Skeletal muscle satellite cell (primary cell): ENCODE data around the gene TPCN2.

Experiments
- H3K27me3 ChIP-seq: 2 replicates; pipeline ENCODE4 v1.7.0; 2013; ENCODE audit warnings: low read length; ENCODE audit not compliant: control insufficient read depth, insufficient read depth
- H3K36me3 ChIP-seq: 2 replicates; pipeline ENCODE4 v1.7.0; 2013; ENCODE audit warnings: mild to moderate bottlenecking, control low read depth, low read length; ENCODE audit not compliant: insufficient read depth
- H3K4me1 ChIP-seq: 2 replicates; pipeline ENCODE4 v1.7.0; 2013; ENCODE audit warnings: low read length; ENCODE audit not compliant: control insufficient read depth, insufficient read depth
- H3K4me2 ChIP-seq: 2 replicates; pipeline ENCODE4 v1.7.0; 2013; ENCODE audit warnings: mild to moderate bottlenecking, low read length
- H3K4me3 ChIP-seq: 2 replicates; pipeline ENCODE4 v1.7.0; 2013; ENCODE audit warnings: low read length
- H3K9ac ChIP-seq: 2 replicates; pipeline ENCODE4 v1.7.0; 2013; ENCODE audit warnings: mild to moderate bottlenecking, low read depth, low read length, moderate library complexity
- H3K9me3 ChIP-seq: replicated peaks from 2 replicates; pipeline ENCODE4 v1.7.0; 2013; ENCODE audit warnings: mild to moderate bottlenecking, control low read depth, low read length

The TPCN2 gene

DNA sequence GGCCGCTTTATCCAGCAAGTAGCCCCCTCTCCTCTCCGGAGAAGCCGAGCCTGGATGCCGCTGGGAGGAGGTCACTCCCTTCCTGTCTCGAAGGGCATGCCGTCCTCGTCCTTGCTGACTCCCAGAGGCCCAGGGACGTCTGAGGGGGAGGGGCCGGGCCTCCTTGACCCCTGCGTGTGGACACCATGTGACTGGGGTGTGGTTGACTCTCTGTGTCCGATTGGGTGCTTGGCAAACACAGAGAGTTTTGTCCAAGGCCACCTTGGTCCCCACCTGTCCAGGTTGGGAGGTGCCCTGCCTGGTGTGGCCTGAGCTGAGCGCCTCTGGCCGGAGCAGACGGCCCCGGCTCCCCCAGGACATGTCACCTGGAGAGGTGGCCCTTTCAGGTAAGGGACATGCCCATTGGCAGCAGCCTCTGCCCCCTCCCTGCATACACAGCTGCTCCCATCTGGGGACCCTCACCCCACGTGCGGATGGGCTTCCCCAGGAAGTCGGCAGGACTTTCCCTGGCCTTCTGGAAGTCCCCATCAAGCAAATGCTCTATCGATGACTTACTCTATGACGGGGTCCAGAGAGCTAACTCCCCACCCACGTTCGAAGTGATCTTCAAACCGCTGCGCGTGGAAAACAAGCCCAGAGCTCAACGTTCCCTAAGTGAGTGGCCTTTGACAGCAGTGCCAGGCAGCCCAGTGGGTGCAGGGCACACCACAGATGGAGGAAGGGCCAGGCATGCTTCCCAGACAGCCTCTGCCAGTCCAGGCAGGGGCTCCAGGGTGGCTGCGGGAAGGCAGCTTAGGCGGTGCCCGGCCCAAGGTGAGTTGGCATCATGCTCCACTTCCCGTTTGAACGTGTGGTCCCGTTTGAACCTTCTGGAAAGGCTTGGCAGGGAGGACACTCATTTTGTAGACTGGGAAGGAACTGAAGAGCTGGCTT lies 106.8 kb downstream of the TPCN2 start, which contains the start of gene SMIM38:
Gene SMIM38 (plus strand): TSS at position 634 of the 933 bp plus-strand sequence. CDS start 1,912 bp downstream, outside the sequence.
- Histone ChIP-seq H3K27me3 (no peaks in the 10 kb centered on the region), H3K36me3 (no peaks in the 10 kb centered on the region), H3K4me2 (peak within 1 kb of the TSS; percentile 62), H3K4me3 (no peak within 1 kb of the TSS), H3K4me1 (peaks cover 19% of the 10 kb centered on the region), H3K9ac (peak within 1 kb of the TSS; percentile 71), H3K9me3 (no peaks in the 10 kb centered on the region)

DNA sequence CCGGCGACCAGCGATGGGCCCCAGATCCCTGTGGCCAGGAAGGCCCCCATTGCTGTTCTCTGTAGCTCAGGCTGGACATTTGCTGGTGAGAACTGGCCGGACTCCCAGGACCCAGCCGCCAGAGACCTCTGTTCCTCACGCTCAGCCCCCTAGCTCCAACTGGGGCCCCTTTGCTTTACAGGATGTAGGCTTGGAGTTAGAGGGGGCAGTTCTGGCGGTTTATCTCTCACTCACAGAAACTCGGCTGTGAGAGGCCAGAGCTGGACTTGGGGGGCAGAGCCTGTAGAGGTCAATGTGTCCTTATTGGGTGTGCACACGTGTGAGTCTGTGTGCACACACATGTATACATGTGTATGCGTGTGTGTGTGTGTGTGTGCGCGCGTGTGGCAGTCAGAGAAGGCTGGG lies 107.5 kb downstream of the TPCN2 start:
- Histone ChIP-seq H3K4me3 (no peak overlapping the region), H3K4me2 (no peak overlapping the region), H3K9ac (peak overlapping the region; percentile 71), H3K4me1 (peaks cover 19% of the 10 kb centered on the region), H3K36me3 (no peaks in the 10 kb centered on the region), H3K27me3 (no peaks in the 10 kb centered on the region), H3K9me3 (no peaks in the 10 kb centered on the region)

DNA sequence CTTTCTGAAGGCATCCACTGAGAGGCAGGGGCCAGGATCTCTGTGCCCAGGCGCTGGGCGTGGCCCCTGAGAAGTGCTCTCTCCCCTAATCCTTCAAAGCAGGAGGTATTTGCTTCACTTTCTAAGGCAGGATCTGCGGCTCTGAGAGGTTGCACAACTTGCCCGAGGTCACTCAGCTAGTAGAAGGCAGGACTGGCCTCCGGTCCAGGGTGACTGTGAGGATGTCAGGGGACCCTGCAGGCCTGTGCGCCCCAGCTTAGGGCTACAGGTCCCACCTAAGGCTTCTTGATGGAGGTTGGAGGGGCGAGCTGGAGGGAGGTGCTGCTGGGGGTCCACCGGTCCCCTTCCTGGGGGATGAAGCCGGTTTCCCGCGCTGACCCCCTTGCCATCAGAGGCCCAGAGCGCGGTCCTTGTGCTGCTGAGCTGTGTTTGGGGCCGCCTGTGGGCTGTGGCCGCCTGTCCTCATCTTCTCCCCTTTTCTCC lies 108.0 kb downstream of the TPCN2 start:
- Histone ChIP-seq H3K36me3 (no peaks in the 10 kb centered on the region), H3K4me3 (no peak overlapping the region), H3K9ac (peak overlapping the region; percentile 71), H3K4me2 (peak overlapping the region; percentile 62), H3K9me3 (no peaks in the 10 kb centered on the region), H3K27me3 (no peaks in the 10 kb centered on the region), H3K4me1 (peaks cover 19% of the 10 kb centered on the region)

DNA sequence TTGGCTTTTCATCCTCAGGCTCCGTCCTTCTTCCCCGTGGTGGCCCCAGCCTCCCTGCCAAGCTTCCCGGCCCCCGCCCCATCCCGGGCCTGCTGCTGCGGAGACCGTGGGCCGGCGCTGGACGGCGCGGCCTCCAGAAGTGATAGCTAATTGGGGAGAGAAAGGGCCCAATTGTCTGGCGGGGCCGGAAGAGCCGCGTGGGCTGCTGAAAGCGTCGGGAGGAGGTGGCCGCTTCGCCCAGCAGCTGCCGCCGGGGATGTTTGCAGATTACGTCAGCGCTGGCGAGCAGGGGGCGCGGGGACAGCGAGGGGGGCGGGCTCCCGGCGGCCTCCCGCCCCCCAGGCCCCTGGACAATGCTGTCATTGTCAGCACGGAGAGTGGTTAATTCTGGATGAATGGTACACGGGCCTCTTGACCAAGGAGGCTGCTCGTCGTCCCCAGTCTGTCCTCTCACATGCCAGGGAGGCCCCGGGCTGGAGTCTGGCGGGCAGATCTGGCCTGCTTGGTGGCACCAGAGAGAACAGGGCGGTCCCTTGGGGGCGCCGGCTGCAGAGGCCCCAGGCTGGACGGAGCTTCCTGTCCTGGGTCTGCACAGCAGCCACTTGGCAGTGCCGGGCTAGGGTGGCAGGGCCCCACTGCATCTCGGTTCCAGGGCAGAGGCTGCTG lies 108.6 kb downstream of the TPCN2 start:
- H3K27me3 ChIP-seq: no peaks in the 10 kb centered on the region
- H3K4me2 ChIP-seq: peak overlapping the region; percentile 62
- H3K4me3 ChIP-seq: no peak overlapping the region
- H3K36me3 ChIP-seq: no peaks in the 10 kb centered on the region
- no peaks in the 10 kb centered on the region for H3K9me3 ChIP-seq
- peak overlapping the region; percentile 71 for H3K9ac ChIP-seq
- H3K4me1 ChIP-seq: peaks cover 19% of the 10 kb centered on the region

DNA sequence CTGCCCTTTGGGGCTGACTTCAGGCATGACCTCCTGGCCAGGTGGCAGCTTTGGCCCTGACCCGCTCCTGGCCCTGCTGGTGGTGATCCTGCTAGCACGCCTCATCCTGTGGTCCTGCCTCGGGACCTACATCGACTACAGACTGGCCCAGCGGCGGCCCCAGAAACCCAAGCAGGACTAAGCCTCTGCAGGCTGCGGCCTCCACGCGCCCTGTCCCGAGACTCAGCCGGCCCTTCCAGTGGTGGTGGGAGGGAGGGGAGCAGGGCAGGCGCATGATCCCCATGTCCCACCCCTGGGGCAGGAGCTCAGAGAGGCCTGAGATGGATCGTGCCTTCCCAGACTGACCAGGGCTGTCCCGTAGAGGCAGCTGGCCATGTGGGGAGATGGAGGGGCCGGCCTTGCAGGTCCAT lies 109.1 kb downstream of the TPCN2 start:
- Histone ChIP-seq H3K4me1 (peaks cover 19% of the 10 kb centered on the region), H3K9ac (peak overlapping the region; percentile 71), H3K27me3 (no peaks in the 10 kb centered on the region), H3K9me3 (no peaks in the 10 kb centered on the region), H3K4me2 (peak overlapping the region; percentile 62), H3K36me3 (no peaks in the 10 kb centered on the region), H3K4me3 (no peak overlapping the region)

DNA sequence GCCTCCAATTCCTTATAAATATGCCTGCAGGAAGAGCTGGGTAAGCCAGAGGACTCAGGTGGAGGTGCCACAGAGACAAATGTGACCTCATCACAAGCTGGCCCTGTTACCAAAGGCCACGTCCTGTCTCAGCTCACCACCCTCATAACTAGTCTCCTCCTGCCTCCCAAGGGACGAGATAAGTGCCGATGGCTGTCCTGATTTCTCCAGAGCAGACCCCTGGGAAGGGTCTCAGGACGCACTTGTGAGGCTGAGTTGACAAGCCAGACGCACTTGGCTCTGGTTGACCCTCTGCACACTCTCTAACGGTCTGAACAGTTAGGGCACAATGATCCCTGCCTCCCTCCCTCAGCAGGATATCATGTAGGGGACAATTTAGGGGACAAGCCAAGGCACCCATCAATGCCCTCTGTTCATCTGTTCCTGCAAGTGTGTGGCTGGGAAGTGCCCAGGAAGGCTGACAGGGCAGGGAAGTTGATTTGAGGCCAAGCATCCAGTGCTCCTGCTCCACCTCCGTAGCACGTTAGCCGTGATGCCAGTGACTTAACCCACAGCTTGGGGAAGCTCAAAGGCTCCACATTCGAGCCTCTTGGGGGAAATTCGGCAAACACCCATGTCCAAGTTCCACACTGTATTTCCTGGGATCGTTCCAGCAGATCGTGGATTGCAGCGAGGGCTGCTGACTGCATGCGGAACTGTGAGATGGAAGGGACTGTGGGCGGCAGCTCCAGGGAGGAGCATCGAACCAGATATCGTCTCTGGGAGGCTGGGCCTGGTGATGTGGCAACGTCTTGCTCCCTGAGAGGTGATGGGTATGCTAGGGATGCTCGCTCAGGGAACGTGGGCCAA lies 109.8 kb downstream of the TPCN2 start:
- H3K4me1 ChIP-seq: peaks cover 19% of the 10 kb centered on the region
- no peaks in the 10 kb centered on the region for H3K27me3 ChIP-seq
- H3K4me3 ChIP-seq: no peak overlapping the region
- H3K9ac ChIP-seq: no peak overlapping the region
- H3K36me3 ChIP-seq: no peaks in the 10 kb centered on the region
- H3K9me3 ChIP-seq: no peaks in the 10 kb centered on the region
- no peak overlapping the region for H3K4me2 ChIP-seq

DNA sequence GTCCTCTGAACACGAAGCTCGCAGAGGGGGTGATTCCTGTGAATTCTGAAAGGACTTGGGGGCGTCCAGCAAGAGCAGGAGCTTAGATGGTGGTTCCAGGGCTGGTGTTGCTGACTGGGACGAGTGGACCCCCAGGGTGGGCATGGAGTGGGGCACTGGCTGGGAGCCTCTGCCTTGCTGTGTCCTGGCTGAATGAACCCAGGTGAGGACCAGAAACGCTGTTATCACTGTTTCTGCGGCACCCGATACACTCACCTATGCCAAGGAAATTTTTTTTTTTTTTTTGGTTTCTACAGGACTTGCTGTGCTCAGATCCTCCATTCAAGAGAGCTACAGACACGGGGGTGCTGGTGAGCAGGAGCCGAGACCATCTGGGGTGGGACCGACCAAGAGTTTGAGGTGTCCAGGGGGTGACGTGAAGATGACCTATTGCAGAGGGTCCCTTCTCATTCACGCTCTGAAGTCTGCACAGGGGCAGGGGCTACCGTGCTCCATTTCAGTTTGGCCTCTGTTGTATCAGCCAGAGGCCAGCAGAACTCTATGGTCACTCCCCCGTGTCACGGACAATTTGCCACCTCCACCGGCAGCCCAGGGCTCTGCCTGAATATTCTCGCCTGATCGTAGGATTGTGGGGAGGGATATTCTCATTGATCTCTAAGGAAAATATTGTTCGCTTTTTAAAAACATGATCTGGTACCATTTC lies 110.6 kb downstream of the TPCN2 start:
- Histone ChIP-seq H3K27me3 (no peaks in the 10 kb centered on the region), H3K4me1 (peaks cover 19% of the 10 kb centered on the region), H3K4me2 (no peak overlapping the region), H3K36me3 (no peaks in the 10 kb centered on the region), H3K4me3 (no peak overlapping the region), H3K9ac (no peak overlapping the region), H3K9me3 (no peaks in the 10 kb centered on the region)

DNA sequence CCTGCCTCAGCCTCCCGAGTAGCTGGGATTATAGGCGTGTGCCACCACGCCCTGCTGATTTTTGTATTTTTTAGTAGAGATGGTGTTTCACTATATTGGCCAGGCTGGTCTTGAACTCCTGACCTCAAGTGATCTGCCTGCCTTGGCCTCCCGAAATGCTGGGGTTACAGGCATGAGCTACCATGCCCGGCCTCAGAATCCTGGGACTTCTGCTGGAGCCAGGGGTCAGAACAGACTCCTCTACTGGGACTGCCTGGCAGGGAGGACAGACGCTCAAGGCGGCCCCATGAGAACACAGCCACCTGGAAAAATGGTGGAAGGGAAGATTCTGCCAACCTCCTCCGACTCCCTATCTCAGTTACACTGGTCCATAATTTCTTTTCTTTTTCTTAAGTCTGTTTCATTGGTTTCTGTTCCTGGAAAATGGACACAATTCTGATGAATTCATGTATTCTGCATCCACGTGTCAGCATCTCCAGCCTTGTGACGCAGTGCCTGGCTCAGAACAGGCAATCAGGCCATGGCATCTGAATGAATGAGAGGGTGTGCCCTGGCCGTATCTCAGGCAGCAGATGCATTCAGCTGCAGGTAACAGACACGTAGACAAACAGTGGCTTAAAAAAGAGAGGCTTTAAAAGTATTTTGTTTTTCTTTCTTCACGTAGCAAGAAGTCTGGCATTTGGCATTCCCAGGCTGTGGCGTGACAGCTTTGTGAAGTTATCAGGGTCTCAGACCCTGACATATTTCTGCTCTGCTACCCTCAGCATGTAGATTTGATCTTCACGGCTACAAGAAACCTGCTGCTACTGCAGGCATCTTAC lies 111.8 kb downstream of the TPCN2 start:
- Histone ChIP-seq H3K4me2 (no peak overlapping the region), H3K4me1 (peaks cover 19% of the 10 kb centered on the region), H3K36me3 (no peaks in the 10 kb centered on the region), H3K9me3 (no peaks in the 10 kb centered on the region), H3K4me3 (no peak overlapping the region), H3K9ac (no peak overlapping the region), H3K27me3 (no peaks in the 10 kb centered on the region)

DNA sequence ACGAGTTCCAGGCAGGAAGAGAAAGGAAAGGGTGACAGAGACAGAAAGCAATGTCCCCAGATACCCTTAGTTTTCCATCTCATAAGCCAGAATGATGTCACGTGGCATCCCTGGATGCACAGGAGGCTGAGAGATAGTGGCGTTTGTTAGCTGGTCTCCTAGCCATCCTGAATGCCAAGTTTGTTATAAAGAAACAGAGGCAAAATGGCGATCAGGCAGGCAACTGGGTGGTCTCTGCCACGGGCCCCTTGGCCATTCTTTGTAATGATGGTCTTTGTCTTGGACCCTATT lies 112.3 kb downstream of the TPCN2 start:
- no peak overlapping the region for H3K9ac ChIP-seq
- no peaks in the 10 kb centered on the region for H3K36me3 ChIP-seq
- no peaks in the 10 kb centered on the region for H3K9me3 ChIP-seq
- no peak overlapping the region for H3K4me3 ChIP-seq
- no peaks in the 10 kb centered on the region for H3K27me3 ChIP-seq
- H3K4me2 ChIP-seq: no peak overlapping the region
- peaks cover 18% of the 10 kb centered on the region for H3K4me1 ChIP-seq

DNA sequence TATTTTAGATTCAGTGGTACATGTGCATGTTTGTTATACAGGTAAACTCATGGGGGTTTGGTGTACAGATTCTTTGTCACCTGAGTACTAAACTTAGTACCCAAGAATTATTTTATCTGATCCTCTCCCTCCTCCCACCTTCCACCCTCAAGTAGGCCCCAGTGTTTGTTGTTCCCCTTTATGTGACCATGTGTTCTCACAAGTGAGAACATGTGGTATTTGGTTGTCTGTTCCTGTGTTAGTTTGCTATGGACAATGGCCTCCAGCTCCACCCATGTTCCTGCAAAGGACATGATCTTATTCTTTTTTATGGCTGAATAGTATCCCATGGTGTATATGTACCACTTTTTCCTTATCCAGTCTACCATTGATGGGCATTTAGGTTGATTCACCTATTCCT lies 113.8 kb downstream of the TPCN2 start:
- Histone ChIP-seq H3K9me3 (no peaks in the 10 kb centered on the region), H3K27me3 (no peaks in the 10 kb centered on the region), H3K4me2 (no peak overlapping the region), H3K4me1 (peaks cover 15% of the 10 kb centered on the region), H3K9ac (no peak overlapping the region), H3K36me3 (no peaks in the 10 kb centered on the region), H3K4me3 (no peak overlapping the region)
